H1 (cell line): ENCODE measurements around the gene MAGI1. TPM values are rescaled to one million over a fixed set of nuclear protein-coding genes. Genes with fewer than 3 reads are reported as not detected.

Experiments used
- CTCF ChIA-PET: fragments of 300-600 bp; sonication (Branson Sonifier 250); formaldehyde crosslinking; loops from one replicate; lab custom pipeline; 2021; ENCODE audit not compliant: partially characterized antibody; lab: Charles Lee
- POLR2A ChIA-PET: fragments of 300-600 bp; sonication (Branson Sonifier 250); formaldehyde crosslinking; loops from one replicate; lab custom pipeline; 2021; ENCODE audit warnings: inconsistent platforms; ENCODE audit not compliant: partially characterized antibody; lab: Charles Lee
- DNase-seq, 2 experiments: peaks; one replicate each; pipeline versions ENCODE4 v3.0.0 to v3.0.0-alpha.2; 2010 to 2022; ENCODE audit warnings: low spot score in 2 of 2, low read depth in 1 of 2, mixed read lengths in 1 of 2
- FAIRE-seq: peaks from 2 replicates; lab custom pipeline; 2011; peaks lifted over from hg19 to GRCh38; lab: Jason Lieb, UNC
- H2AFZ ChIP-seq: 2 replicates; pipeline ENCODE4 v1.8.1; 2012; ENCODE audit warnings: low read length, inconsistent platforms
- H2AK5ac ChIP-seq: 2 replicates; pipeline ENCODE4 v1.6.1; 2013; ENCODE audit warnings: low read depth, low read length
- H2BK120ac ChIP-seq: replicated peaks from 2 replicates; pipeline ENCODE3; 2013; ENCODE audit warnings: low read depth, low read length, inconsistent platforms
- H2BK12ac ChIP-seq: 2 replicates; pipeline ENCODE4 v1.6.1; 2013; ENCODE audit warnings: low read depth, low read length
- H2BK15ac ChIP-seq: 2 replicates; pipeline ENCODE4 v1.6.1; 2013; ENCODE audit warnings: low read length
- H2BK20ac ChIP-seq: 2 replicates; pipeline ENCODE4 v1.6.1; 2013; ENCODE audit warnings: low read length
- H2BK5ac ChIP-seq: 2 replicates; pipeline ENCODE4 v1.6.1; 2013; ENCODE audit warnings: low read depth, low read length
- H3K14ac ChIP-seq: 2 replicates; pipeline ENCODE4 v1.6.1; 2013; ENCODE audit warnings: inconsistent platforms; ENCODE audit not compliant: insufficient read length
- H3K18ac ChIP-seq: 2 replicates; pipeline ENCODE4 v1.6.1; 2013; ENCODE audit warnings: low read length; ENCODE audit errors: extremely low read depth
- H3K23ac ChIP-seq: 2 replicates; pipeline ENCODE4 v1.6.1; 2013; ENCODE audit warnings: inconsistent platforms; ENCODE audit not compliant: insufficient read length
- H3K23me2 ChIP-seq: 2 replicates; pipeline ENCODE4 v1.6.1; 2013; ENCODE audit warnings: low read depth, low read length
- H3K27ac ChIP-seq: 2 replicates; pipeline ENCODE4 v1.6.1; 2011; ENCODE audit warnings: low read depth, low read length, inconsistent platforms
- H3K27me3 ChIP-seq, 4 experiments: replicated peaks in 1 of 4; 1 replicate in 1 of 4; 2 replicates in 3 of 4; pipeline versions ENCODE4 v1.6.1 to v1.8.1; 2011 to 2013; ENCODE audit warnings: low read length in 3 of 4, mild to moderate bottlenecking in 3 of 4, inconsistent platforms in 2 of 4, mixed read lengths in 2 of 4, moderate library complexity in 1 of 4; ENCODE audit not compliant: control insufficient read depth in 3 of 4, insufficient read depth in 3 of 4; ENCODE audit errors: extremely low read depth in 1 of 4
- H3K36me3 ChIP-seq, 4 experiments: 2 replicates each; pipeline versions ENCODE4 v1.6.1 to v1.8.1; 2011 to 2013; ENCODE audit warnings: mild to moderate bottlenecking in 4 of 4, low read length in 3 of 4, moderate library complexity in 2 of 4, control low read depth in 1 of 4, inconsistent platforms in 1 of 4; ENCODE audit not compliant: insufficient read depth in 4 of 4, control insufficient read depth in 2 of 4
- H3K4ac ChIP-seq: replicated peaks from 2 replicates; pipeline ENCODE3; 2013; ENCODE audit warnings: low read length, low read depth, mixed read lengths, inconsistent platforms; ENCODE audit not compliant: insufficient read length
- H3K4me1 ChIP-seq, 4 experiments: replicated peaks in 1 of 4; 1 replicate in 1 of 4; 2 replicates in 3 of 4; pipeline versions ENCODE4 v1.6.1 to v1.8.1; 2011 to 2013; ENCODE audit warnings: low read length in 3 of 4, inconsistent platforms in 2 of 4, mixed read lengths in 1 of 4; ENCODE audit not compliant: insufficient read depth in 4 of 4, control insufficient read depth in 3 of 4
- H3K4me2 ChIP-seq, 2 experiments: 2 replicates each; pipeline versions ENCODE4 v1.6.1 to v1.8.1; 2011 to 2013; ENCODE audit warnings: low read depth in 2 of 2, low read length in 2 of 2, control low read depth in 1 of 2, inconsistent platforms in 1 of 2, mild to moderate bottlenecking in 1 of 2; ENCODE audit not compliant: insufficient read depth in 1 of 2
- H3K4me3 ChIP-seq, 4 experiments: fragments of 200-600, 300-600 bp in 1 of 4; sonication (generic), shearing (Covaris generic), sonication (Bioruptor Twin) in 1 of 4; 2 replicates each; pipeline versions ENCODE4 v1.5.1 to v1.8.1; 2011 to 2016; ENCODE audit warnings: low read length in 4 of 4, low read depth in 3 of 4, control low read depth in 2 of 4, inconsistent platforms in 2 of 4, mild to moderate bottlenecking in 2 of 4, mixed read lengths in 1 of 4, moderate library complexity in 1 of 4; ENCODE audit not compliant: insufficient read depth in 2 of 4; ENCODE audit errors: extremely low read depth in 1 of 4
- H3K56ac ChIP-seq: replicated peaks from 2 replicates; pipeline ENCODE3; 2013; ENCODE audit warnings: low read depth, mild to moderate bottlenecking, mixed read lengths, low read length, inconsistent platforms; ENCODE audit not compliant: insufficient read length
- H3K79me1 ChIP-seq: 2 replicates; pipeline ENCODE4 v1.6.1; 2013; ENCODE audit warnings: low read depth, low read length, control low read depth
- H3K79me2 ChIP-seq, 2 experiments: 2 replicates each; pipeline versions ENCODE4 v1.6.1 to v1.8.1; 2012 to 2013; ENCODE audit warnings: low read length in 2 of 2, mild to moderate bottlenecking in 2 of 2, inconsistent platforms in 1 of 2; ENCODE audit not compliant: insufficient read depth in 2 of 2, control insufficient read depth in 1 of 2
- H3K9ac ChIP-seq, 4 experiments: replicated peaks in 1 of 4; 1 replicate in 1 of 4; 2 replicates in 3 of 4; pipeline versions ENCODE4 v1.6.1 to v1.8.1; 2011 to 2013; ENCODE audit warnings: low read depth in 3 of 4, low read length in 3 of 4, control low read depth in 2 of 4, mild to moderate bottlenecking in 2 of 4, moderate library complexity in 2 of 4, inconsistent platforms in 1 of 4; ENCODE audit errors: extremely low read depth in 1 of 4
- H3K9me3 ChIP-seq, 2 experiments: 2 replicates each; pipeline versions ENCODE4 v1.6.1 to v1.8.1; 2012 to 2013; ENCODE audit warnings: mild to moderate bottlenecking in 2 of 2, moderate library complexity in 2 of 2, control low read depth in 1 of 2, inconsistent platforms in 1 of 2, low read depth in 1 of 2, low read length in 1 of 2, mixed read lengths in 1 of 2; ENCODE audit not compliant: insufficient read depth in 2 of 2
- H4K20me1 ChIP-seq, 2 experiments: replicated peaks in 1 of 2; 2 replicates each; pipeline versions ENCODE3 to v1.8.1; 2011 to 2013; ENCODE audit warnings: inconsistent platforms in 2 of 2, low read length in 2 of 2, mild to moderate bottlenecking in 1 of 2; ENCODE audit not compliant: insufficient read depth in 2 of 2, control insufficient read depth in 1 of 2
- H4K5ac ChIP-seq: 2 replicates; pipeline ENCODE4 v1.6.1; 2013; ENCODE audit warnings: low read length, low read depth, mixed read lengths, inconsistent platforms; ENCODE audit not compliant: insufficient read length
- H4K8ac ChIP-seq: 2 replicates; pipeline ENCODE4 v1.8.0; 2013; ENCODE audit warnings: mild to moderate bottlenecking, moderate library complexity, low read length, inconsistent platforms; ENCODE audit not compliant: insufficient read depth; ENCODE audit errors: extremely low read depth
- H4K91ac ChIP-seq: replicated peaks from 2 replicates; pipeline ENCODE3; 2013; ENCODE audit warnings: low read length, mixed read lengths, inconsistent platforms; ENCODE audit not compliant: insufficient read length
- ATF2 ChIP-seq: IDR thresholded peaks from 2 replicates; pipeline ENCODE4 v1.6.1; 2012; ENCODE audit warnings: low read length, inconsistent platforms
- SIRT6 ChIP-seq: IDR thresholded peaks from one replicate; pipeline ENCODE4 v1.7.1; 2012; ENCODE audit warnings: low read length, inconsistent platforms
- SP4 ChIP-seq: IDR thresholded peaks from 2 replicates; pipeline ENCODE4 v1.6.1; 2012; ENCODE audit warnings: low read length, inconsistent platforms
- SRF ChIP-seq: IDR thresholded peaks from 2 replicates; pipeline ENCODE4 v1.6.1; 2011; ENCODE audit warnings: mild to moderate bottlenecking, low read depth, low read length, moderate library complexity
- TEAD4 ChIP-seq: IDR thresholded peaks from 2 replicates; pipeline ENCODE4 v1.6.1; 2012; ENCODE audit warnings: low read depth, low read length, inconsistent platforms, mixed read lengths
- polyA plus RNA-seq, 7 experiments: library from polyadenylated mRNA; depleted of rRNA in 3 of 7; stranded (reverse) in 5 of 7; unstranded in 2 of 7; fragments of >200 nt in 5 of 7; fragments of 200-250 nt in 2 of 7; gene quantifications; 1 replicate in 5 of 7; 2 replicates in 1 of 7; 4 replicates in 1 of 7; pipeline versions ENCODE4 v1.2.1 to v1.2.3, GENCODE V29; 2011 to 2013; ENCODE audit warnings: missing spikeins in 2 of 7, mixed read lengths in 2 of 7
- total RNA-seq: library from RNA; stranded (reverse); fragmentation: NEBNext Ultra II Directional; extraction: Animal tissue kit (Norgen Biotek cat#: 25700); gene quantifications from 2 replicates; pipeline ENCODE4 v1.2.1, GENCODE V29; 2021

Gene MAGI1
- total and polyA plus RNA-seq, 2 of the 8 experiments (the other 6 are each of a cell fraction or from before 2014, with no cell fraction given): 19.8 to 78.0 TPM

- peaks cover 2% of the 10 kb centered on the region; the same call in 1 of the 2 replicates for H3K79me1 ChIP-seq
- no peak overlapping the region for H4K91ac ChIP-seq
- FAIRE-seq (no peak), DNase-seq (no peak)
- no peak overlapping the region for H3K4me2 ChIP-seq
- no peak overlapping the region for H3K14ac ChIP-seq
- H2AFZ ChIP-seq: no peak overlapping the region
- no peak overlapping the region for H2AK5ac ChIP-seq
- H2BK12ac ChIP-seq: no peak overlapping the region
- ChIA-PET CTCF (interaction anchor here (0.8 to 1.8 kb wide), 5 partner anchors 8 to 275 kb away, joined by 3 to 5 read pairs (median 4); no protein-coding TSS in a partner anchor), POLR2A (interaction anchor here (2.5 kb wide), 2 partner anchors 12 to 59 kb away, joined by 5 to 9 read pairs; no protein-coding TSS in a partner anchor)
- H2BK5ac ChIP-seq: no peak overlapping the region
- peaks cover 0 to 22% of the 10 kb centered on the region in 2 experiments; a peak in 1 of 4 replicates for H3K79me2 ChIP-seq
- no peaks in the 10 kb centered on the region for H3K27me3 ChIP-seq
- H3K23ac ChIP-seq: no peak overlapping the region
- H3K9me3 ChIP-seq: no peaks in the 10 kb centered on the region
- no peaks in the 10 kb centered on the region for H4K20me1 ChIP-seq
- no peak overlapping the region for H3K9ac ChIP-seq
- no peak overlapping the region for H2BK15ac ChIP-seq
- H3K36me3 ChIP-seq: peaks cover 0 to 6% (median 2%) of the 10 kb centered on the region in 4 experiments; a peak in 1 of 8 replicates
- H3K27ac ChIP-seq: no peak overlapping the region
- peak overlapping the region; percentile 36 for H3K4ac ChIP-seq
- no peaks in the 10 kb centered on the region for H3K23me2 ChIP-seq
- H3K18ac ChIP-seq: no peak overlapping the region
- no peak overlapping the region for H4K5ac ChIP-seq
- peak overlapping the region; percentile 15; the same call in 1 of the 2 replicates for H4K8ac ChIP-seq
- H3K4me3 ChIP-seq: no peak overlapping the region
- H3K56ac ChIP-seq: no peak overlapping the region
- no peak overlapping the region for H2BK20ac ChIP-seq
- no peak overlapping the region for H2BK120ac ChIP-seq
- H3K4me1 ChIP-seq: peaks cover 0 to 10% (median 0%) of the 10 kb centered on the region in 4 experiments; a peak in 2 of 7 replicates
- no peak for TF ChIP-seq TEAD4
- no peak for TF ChIP-seq SP4
- no peak for TF ChIP-seq SIRT6
- no peak for TF ChIP-seq SRF
- no peak for TF ChIP-seq ATF2
Measured at GRCh38 chr3:65978116-65978515, 60.6 kb downstream of the MAGI1 start.
